ENCODE results near the gene FRMD4A.

Gene FRMD4A

GRCh38 chr10:13809427-13809826 lies 521.3 kb downstream of the FRMD4A start:
- Histone ChIP-seq H3K9me3 (replicated peaks; ENCODE audit: insufficient read depth, low read length) (no peaks in the 10 kb centered on the region), H3K27me3 (replicated peaks; ENCODE audit: insufficient read depth, low read length) (no peaks in the 10 kb centered on the region), H2AFZ (ENCODE audit: low read length) (no peak overlapping the region), H3K27ac (ENCODE audit: low read length) (no peak overlapping the region), H3K9ac (ENCODE audit: low read length) (no peak overlapping the region), H3K4me2 (ENCODE audit: low read depth, low read length) (no peak overlapping the region), H4K20me1 (ENCODE audit: insufficient read depth, low read length) (no peaks in the 10 kb centered on the region), H3K4me3 (ENCODE audit: low read length) (no peak overlapping the region), H3K9me2 (replicated peaks; ENCODE audit: insufficient read depth, low read length) (no peaks in the 10 kb centered on the region), H3F3A (ENCODE audit: insufficient read depth, low read length) (no peaks in the 10 kb centered on the region), H3K4me1 (ENCODE audit: low read length) (no peaks in the 10 kb centered on the region), H3K79me2 (ENCODE audit: low read length) (no peaks in the 10 kb centered on the region), H3K36me3 (replicated peaks; ENCODE audit: insufficient read depth, low read length) (no peaks in the 10 kb centered on the region)
- TF ChIP-seq CTCF (IDR thresholded peaks at IDR 0.05; ENCODE audit: low read length) (no peak), EZH2 (optimal IDR thresholded peaks at IDR 0.05; ENCODE audit: low read depth, low read length) (no peak), EZH2phosphoT487 (IDR thresholded peaks at IDR 0.05; ENCODE audit: low read length) (no peak)
- DNase-seq, result no peak

GRCh38 chr10:13808556-13809391 lies 522.0 kb downstream of the FRMD4A start:
- H3K9ac ChIP-seq (ENCODE audit: low read length), result no peak overlapping the region

DNA sequence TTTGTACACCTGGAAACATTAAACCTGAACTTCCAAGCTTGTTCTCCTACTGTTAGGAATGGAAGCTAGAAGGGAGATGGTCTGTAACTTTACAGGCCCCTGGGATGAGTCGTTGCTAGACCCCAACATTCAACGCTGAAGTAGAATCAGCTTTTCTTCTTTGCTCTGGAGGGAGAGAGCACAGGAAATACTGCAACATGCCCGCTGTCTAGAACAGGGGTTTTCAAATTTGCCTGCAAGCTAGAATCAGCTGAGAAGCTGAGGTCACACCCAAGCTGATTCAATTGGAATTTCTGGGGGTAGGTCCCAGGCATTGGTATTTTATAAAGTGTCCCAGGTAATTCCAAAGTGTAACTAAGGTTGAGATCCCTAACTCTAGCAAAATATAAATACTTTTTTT lies 524.3 kb downstream of the FRMD4A start:
- H3K79me2 ChIP-seq (ENCODE audit: low read length), result no peaks in the 10 kb centered on the region
- H3K4me3 ChIP-seq (ENCODE audit: low read length), result no peak overlapping the region
- TF ChIP-seq EZH2 (optimal IDR thresholded peaks at IDR 0.05; ENCODE audit: low read depth, low read length) (no peak), EZH2phosphoT487 (IDR thresholded peaks at IDR 0.05; ENCODE audit: low read length) (no peak), CTCF (IDR thresholded peaks at IDR 0.05; ENCODE audit: low read length) (no peak)
- H3K36me3 ChIP-seq (replicated peaks; ENCODE audit: insufficient read depth, low read length), result no peaks in the 10 kb centered on the region
- no peaks in the 10 kb centered on the region for H3F3A ChIP-seq (ENCODE audit: insufficient read depth, low read length)
- H3K4me2 ChIP-seq (ENCODE audit: low read depth, low read length), result no peak overlapping the region
- H2AFZ ChIP-seq (ENCODE audit: low read length), result no peak overlapping the region
- H3K27me3 ChIP-seq (replicated peaks; ENCODE audit: insufficient read depth, low read length), result no peaks in the 10 kb centered on the region
- no peak overlapping the region for H3K9ac ChIP-seq (ENCODE audit: low read length)
- H3K9me3 ChIP-seq (replicated peaks; ENCODE audit: insufficient read depth, low read length), result no peaks in the 10 kb centered on the region
- no peak for DNase-seq
- H3K27ac ChIP-seq (ENCODE audit: low read length), result no peak overlapping the region
- no peaks in the 10 kb centered on the region for H3K4me1 ChIP-seq (ENCODE audit: low read length)
- H3K9me2 ChIP-seq (replicated peaks; ENCODE audit: insufficient read depth, low read length), result no peaks in the 10 kb centered on the region
- no peaks in the 10 kb centered on the region for H4K20me1 ChIP-seq (ENCODE audit: insufficient read depth, low read length)

More at GRCh38 chr10:13808556-13809391, 522.0 kb downstream of the FRMD4A start:
- Histone ChIP-seq H3K9me2 (replicated peaks; ENCODE audit: insufficient read depth, low read length) (no peaks in the 10 kb centered on the region), H3K27ac (ENCODE audit: low read length) (no peak overlapping the region), H3K4me2 (ENCODE audit: low read depth, low read length) (no peak overlapping the region), H4K20me1 (ENCODE audit: insufficient read depth, low read length) (no peaks in the 10 kb centered on the region), H3F3A (ENCODE audit: insufficient read depth, low read length) (no peaks in the 10 kb centered on the region), H3K36me3 (replicated peaks; ENCODE audit: insufficient read depth, low read length) (no peaks in the 10 kb centered on the region), H3K4me3 (ENCODE audit: low read length) (no peak overlapping the region), H2AFZ (ENCODE audit: low read length) (no peak overlapping the region), H3K9me3 (replicated peaks; ENCODE audit: insufficient read depth, low read length) (no peaks in the 10 kb centered on the region), H3K79me2 (ENCODE audit: low read length) (no peaks in the 10 kb centered on the region), H3K4me1 (ENCODE audit: low read length) (no peaks in the 10 kb centered on the region), H3K27me3 (replicated peaks; ENCODE audit: insufficient read depth, low read length) (no peaks in the 10 kb centered on the region)
- TF ChIP-seq CTCF (IDR thresholded peaks at IDR 0.05; ENCODE audit: low read length) (no peak), EZH2 (optimal IDR thresholded peaks at IDR 0.05; ENCODE audit: low read depth, low read length) (no peak), EZH2phosphoT487 (IDR thresholded peaks at IDR 0.05; ENCODE audit: low read length) (no peak)
- DNase-seq, result no peak

Measured in MM.1S (cell line).